Measurements from ENCODE around the gene TBC1D22A. TPM values are rescaled to one million over a fixed set of nuclear protein-coding genes. Genes with fewer than 3 reads are reported as not detected.

The TBC1D22A gene
- total and polyA plus RNA-seq, 10 of the 15 experiments (the other 5 are each of a cell fraction or from before 2014, with no cell fraction given) = 0.63 to 44.7 (median 27.4) TPM

DNA sequence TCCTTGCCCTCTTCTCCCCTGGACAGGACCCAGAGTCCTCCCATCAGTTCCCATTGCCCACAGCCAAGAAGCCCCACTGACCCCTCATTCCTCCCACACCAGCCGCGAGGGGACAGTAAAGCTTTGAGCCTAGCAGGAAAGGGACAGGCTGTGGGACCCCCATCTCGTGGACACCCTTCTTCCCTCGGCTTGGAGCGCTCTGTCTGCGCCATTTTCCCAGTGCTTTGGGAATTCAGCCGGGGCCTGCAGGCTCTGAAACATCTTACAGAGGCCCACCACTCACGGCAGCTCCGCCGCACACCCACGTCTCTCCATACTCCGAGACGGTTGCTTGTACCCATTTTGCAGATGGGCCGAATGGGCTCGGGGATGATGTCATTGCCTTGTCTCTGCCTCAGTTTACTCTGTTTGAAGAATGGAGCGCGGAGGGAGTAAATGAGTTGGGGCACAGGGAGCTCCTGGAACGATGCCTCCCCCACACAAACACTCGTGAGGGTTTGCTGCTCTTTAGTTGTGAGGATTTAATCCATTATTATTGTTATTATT, 447.7 kb downstream of the TBC1D22A start (continued):
- TF ChIP-seq, protein P1, sequence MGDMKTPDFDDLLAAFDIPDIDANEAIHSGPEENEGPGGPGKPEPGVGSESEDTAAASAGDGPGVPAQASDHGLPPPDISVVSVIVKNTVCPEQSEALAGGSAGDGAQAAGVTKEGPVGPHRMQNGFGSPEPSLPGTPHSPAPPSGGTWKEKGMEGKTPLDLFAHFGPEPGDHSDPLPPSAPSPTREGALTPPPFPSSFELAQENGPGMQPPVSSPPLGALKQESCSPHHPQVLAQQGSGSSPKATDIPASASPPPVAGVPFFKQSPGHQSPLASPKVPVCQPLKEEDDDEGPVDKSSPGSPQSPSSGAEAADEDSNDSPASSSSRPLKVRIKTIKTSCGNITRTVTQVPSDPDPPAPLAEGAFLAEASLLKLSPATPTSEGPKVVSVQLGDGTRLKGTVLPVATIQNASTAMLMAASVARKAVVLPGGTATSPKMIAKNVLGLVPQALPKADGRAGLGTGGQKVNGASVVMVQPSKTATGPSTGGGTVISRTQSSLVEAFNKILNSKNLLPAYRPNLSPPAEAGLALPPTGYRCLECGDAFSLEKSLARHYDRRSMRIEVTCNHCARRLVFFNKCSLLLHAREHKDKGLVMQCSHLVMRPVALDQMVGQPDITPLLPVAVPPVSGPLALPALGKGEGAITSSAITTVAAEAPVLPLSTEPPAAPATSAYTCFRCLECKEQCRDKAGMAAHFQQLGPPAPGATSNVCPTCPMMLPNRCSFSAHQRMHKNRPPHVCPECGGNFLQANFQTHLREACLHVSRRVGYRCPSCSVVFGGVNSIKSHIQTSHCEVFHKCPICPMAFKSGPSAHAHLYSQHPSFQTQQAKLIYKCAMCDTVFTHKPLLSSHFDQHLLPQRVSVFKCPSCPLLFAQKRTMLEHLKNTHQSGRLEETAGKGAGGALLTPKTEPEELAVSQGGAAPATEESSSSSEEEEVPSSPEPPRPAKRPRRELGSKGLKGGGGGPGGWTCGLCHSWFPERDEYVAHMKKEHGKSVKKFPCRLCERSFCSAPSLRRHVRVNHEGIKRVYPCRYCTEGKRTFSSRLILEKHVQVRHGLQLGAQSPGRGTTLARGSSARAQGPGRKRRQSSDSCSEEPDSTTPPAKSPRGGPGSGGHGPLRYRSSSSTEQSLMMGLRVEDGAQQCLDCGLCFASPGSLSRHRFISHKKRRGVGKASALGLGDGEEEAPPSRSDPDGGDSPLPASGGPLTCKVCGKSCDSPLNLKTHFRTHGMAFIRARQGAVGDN (IDR thresholded peaks at IDR 0.05) = no peak

DNA sequence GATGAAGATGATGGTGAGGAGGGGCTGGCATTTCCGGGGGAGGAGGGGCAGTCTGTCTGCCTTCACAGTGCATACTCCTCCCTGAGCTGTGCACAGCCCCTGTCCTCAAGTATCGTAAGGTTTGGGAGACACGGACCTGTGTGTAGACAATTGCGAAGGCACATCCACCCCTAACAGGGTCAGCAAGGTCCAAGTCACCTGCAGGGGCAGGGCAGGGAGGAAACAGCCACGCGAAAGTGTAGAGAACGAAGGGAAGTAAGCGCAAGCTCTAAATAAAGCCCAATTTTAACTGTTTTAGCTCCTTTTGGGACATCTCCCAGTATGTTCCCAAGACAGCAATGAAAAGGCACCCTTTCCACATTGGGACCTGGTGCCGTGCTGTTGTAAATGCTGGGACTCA, 448.2 kb downstream of the TBC1D22A start:
- Histone ChIP-seq H3K27ac (ENCODE audit: control insufficient read depth, insufficient read depth) (no peak overlapping the region), H3K4me1 (ENCODE audit: control insufficient read depth, insufficient read depth, low read length) (no peaks in the 10 kb centered on the region), H4K20me1 (ENCODE audit: control insufficient read depth, insufficient read depth) (no peaks in the 10 kb centered on the region), H3K27me3 (replicated peaks in 1 of 2; ENCODE audit: control insufficient read depth in 2 of 2, insufficient read depth in 2 of 2, low read length in 1 of 2) (no peaks in the 10 kb centered on the region), H2AFZ (ENCODE audit: control insufficient read depth, low read depth, low read length) (no peak overlapping the region), H3K36me3 (ENCODE audit: control insufficient read depth in 2 of 2, insufficient read depth in 2 of 2, low read length in 1 of 2) (no peaks in the 10 kb centered on the region), H3K4me2 (ENCODE audit: control insufficient read depth, insufficient read depth) (no peak overlapping the region), H3K4me3 (no peak overlapping the region), H3K79me2 (ENCODE audit: control insufficient read depth, insufficient read depth, low read length) (no peaks in the 10 kb centered on the region), H3K9me3 (replicated peaks; ENCODE audit: control insufficient read depth, insufficient read depth, low read length) (no peaks in the 10 kb centered on the region), H3K9ac (ENCODE audit: control insufficient read depth, insufficient read depth, low read length) (no peak overlapping the region)
- POLR2A ChIA-PET = no interaction called here
- ATAC-seq (no peak), FAIRE-seq (no peak), DNase-seq (ENCODE audit: low read depth, low spot score) (no peak)
- in situ Hi-C loops (cut with MboI) = no loop called here
- WGBS (ENCODE audit: insufficient coverage, insufficient replicate concordance, low lambda C conversion rate, missing lambda C conversion rate) = 81% methylated on average over 9 of the region's 9 CpGs
- BruUV-seq (replicated peaks) = no TSS peak
- SMC1A ChIA-PET (ENCODE audit: uncharacterized antibody, unreplicated experiment) = no interaction called here
- intact Hi-C loops (cut with micrococcal nuclease; ENCODE audit: unreplicated experiment) = no loop called here
- CTCF ChIA-PET = no interaction called here
- RAD21 ChIA-PET (ENCODE audit: unreplicated experiment) = no interaction called here
- no peak for TF ChIP-seq BCL11A (IDR thresholded peaks at IDR 0.05; ENCODE audit: low read depth, low read length)
- no peak for TF ChIP-seq ETV6 (conservative IDR thresholded peaks at IDR 0.05 in 1 of 2, IDR thresholded peaks at IDR 0.05 in 1 of 2; ENCODE audit: borderline replicate concordance in 1 of 2, low read depth in 1 of 2)
- TF ChIP-seq CREB1 (IDR thresholded peaks at IDR 0.05; ENCODE audit: low read depth) = no peak
- TF ChIP-seq IKZF1 (conservative IDR thresholded peaks at IDR 0.05) = no peak
- TF ChIP-seq, protein P2, sequence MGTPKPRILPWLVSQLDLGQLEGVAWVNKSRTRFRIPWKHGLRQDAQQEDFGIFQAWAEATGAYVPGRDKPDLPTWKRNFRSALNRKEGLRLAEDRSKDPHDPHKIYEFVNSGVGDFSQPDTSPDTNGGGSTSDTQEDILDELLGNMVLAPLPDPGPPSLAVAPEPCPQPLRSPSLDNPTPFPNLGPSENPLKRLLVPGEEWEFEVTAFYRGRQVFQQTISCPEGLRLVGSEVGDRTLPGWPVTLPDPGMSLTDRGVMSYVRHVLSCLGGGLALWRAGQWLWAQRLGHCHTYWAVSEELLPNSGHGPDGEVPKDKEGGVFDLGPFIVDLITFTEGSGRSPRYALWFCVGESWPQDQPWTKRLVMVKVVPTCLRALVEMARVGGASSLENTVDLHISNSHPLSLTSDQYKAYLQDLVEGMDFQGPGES (IDR thresholded peaks at IDR 0.05) = no peak
- TF ChIP-seq, protein P3, sequence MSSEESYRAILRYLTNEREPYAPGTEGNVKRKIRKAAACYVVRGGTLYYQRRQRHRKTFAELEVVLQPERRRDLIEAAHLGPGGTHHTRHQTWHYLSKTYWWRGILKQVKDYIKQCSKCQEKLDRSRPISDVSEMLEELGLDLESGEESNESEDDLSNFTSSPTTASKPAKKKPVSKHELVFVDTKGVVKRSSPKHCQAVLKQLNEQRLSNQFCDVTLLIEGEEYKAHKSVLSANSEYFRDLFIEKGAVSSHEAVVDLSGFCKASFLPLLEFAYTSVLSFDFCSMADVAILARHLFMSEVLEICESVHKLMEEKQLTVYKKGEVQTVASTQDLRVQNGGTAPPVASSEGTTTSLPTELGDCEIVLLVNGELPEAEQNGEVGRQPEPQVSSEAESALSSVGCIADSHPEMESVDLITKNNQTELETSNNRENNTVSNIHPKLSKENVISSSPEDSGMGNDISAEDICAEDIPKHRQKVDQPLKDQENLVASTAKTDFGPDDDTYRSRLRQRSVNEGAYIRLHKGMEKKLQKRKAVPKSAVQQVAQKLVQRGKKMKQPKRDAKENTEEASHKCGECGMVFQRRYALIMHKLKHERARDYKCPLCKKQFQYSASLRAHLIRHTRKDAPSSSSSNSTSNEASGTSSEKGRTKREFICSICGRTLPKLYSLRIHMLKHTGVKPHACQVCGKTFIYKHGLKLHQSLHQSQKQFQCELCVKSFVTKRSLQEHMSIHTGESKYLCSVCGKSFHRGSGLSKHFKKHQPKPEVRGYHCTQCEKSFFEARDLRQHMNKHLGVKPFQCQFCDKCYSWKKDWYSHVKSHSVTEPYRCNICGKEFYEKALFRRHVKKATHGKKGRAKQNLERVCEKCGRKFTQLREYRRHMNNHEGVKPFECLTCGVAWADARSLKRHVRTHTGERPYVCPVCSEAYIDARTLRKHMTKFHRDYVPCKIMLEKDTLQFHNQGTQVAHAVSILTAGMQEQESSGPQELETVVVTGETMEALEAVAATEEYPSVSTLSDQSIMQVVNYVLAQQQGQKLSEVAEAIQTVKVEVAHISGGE (CRISPR knock-in tag; IDR thresholded peaks at IDR 0.05) = no peak
- no peak for TF ChIP-seq EED (IDR thresholded peaks at IDR 0.05; ENCODE audit: low read depth)
- TF ChIP-seq, protein P4, sequence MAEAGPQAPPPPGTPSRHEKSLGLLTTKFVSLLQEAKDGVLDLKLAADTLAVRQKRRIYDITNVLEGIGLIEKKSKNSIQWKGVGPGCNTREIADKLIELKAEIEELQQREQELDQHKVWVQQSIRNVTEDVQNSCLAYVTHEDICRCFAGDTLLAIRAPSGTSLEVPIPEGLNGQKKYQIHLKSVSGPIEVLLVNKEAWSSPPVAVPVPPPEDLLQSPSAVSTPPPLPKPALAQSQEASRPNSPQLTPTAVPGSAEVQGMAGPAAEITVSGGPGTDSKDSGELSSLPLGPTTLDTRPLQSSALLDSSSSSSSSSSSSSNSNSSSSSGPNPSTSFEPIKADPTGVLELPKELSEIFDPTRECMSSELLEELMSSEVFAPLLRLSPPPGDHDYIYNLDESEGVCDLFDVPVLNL (IDR thresholded peaks at IDR 0.05; ENCODE audit: low read depth, low read length) = no peak
- TF ChIP-seq ZSCAN29 (IDR thresholded peaks at IDR 0.05) = no peak
- no peak for TF ChIP-seq KAT2A (conservative IDR thresholded peaks at IDR 0.05; ENCODE audit: control insufficient read depth, low read depth, low read length)

Data from GM12878 (cell line).